WTC11 (cell line): ENCODE measurements around the gene TCF20. TPM values are rescaled to one million over a fixed set of nuclear protein-coding genes. Genes with fewer than 3 reads are reported as not detected.

Source experiments
- ATF2 ChIP-seq: sonication (generic); formaldehyde crosslinking; IDR thresholded peaks from 2 replicates; pipeline ENCODE4 v1.8.1; 2022; ENCODE audit warnings: low read depth, missing genetic modification reagents, borderline replicate concordance
- CBFB ChIP-seq: sonication (generic); formaldehyde crosslinking; IDR thresholded peaks from 2 replicates; pipeline ENCODE4 v1.8.1; 2022; ENCODE audit warnings: mild to moderate bottlenecking, low read depth, missing genetic modification reagents
- CREB1 ChIP-seq: sonication (generic); formaldehyde crosslinking; IDR thresholded peaks from 2 replicates; pipeline ENCODE4 v1.8.0; 2023; ENCODE audit warnings: mild to moderate bottlenecking, missing genetic modification reagents
- ELF4 ChIP-seq: sonication (generic); formaldehyde crosslinking; IDR thresholded peaks from 2 replicates; pipeline ENCODE4 v1.8.1; 2022; ENCODE audit warnings: low read depth, mild to moderate bottlenecking, moderate library complexity, missing genetic modification reagents
- EMX1 ChIP-seq: fragments of 250-450 bp; sonication (Bioruptor Pico); IDR thresholded peaks from 2 replicates; pipeline ENCODE4 v1.8.0; 2021; ENCODE audit warnings: mild to moderate bottlenecking
- FOXJ3 ChIP-seq: sonication (generic); formaldehyde crosslinking; IDR thresholded peaks from 2 replicates; pipeline ENCODE4 v1.9.0; 2021; ENCODE audit warnings: missing genetic modification reagents, mild to moderate bottlenecking, borderline replicate concordance
- FOXP1 ChIP-seq: sonication (generic); formaldehyde crosslinking; IDR thresholded peaks from 2 replicates; pipeline ENCODE4 v1.8.0; 2022; ENCODE audit warnings: missing genetic modification reagents, mild to moderate bottlenecking, moderate library complexity, borderline replicate concordance
- GABPB1 ChIP-seq: sonication (generic); formaldehyde crosslinking; IDR thresholded peaks from 2 replicates; pipeline ENCODE4 v1.8.1; 2023; ENCODE audit warnings: mild to moderate bottlenecking, missing genetic modification reagents
- MLX ChIP-seq: sonication (generic); formaldehyde crosslinking; IDR thresholded peaks from 2 replicates; pipeline ENCODE4 v1.8.1; 2023; ENCODE audit warnings: mild to moderate bottlenecking, missing genetic modification reagents, moderate library complexity
- NFATC4 ChIP-seq: fragments of 250-450 bp; sonication (Bioruptor Pico); IDR thresholded peaks from 2 replicates; pipeline ENCODE4 v1.9.0; 2021; ENCODE audit warnings: mild to moderate bottlenecking
- NFE2L1 ChIP-seq: sonication (generic); formaldehyde crosslinking; IDR thresholded peaks from 2 replicates; pipeline ENCODE4 v1.8.1; 2023; ENCODE audit warnings: missing genetic modification reagents
- RORB ChIP-seq: fragments of 250-450 bp; sonication (Bioruptor Pico); IDR thresholded peaks from 2 replicates; pipeline ENCODE4 v1.9.0; 2021; ENCODE audit warnings: mild to moderate bottlenecking
- SMAD4 ChIP-seq: sonication (generic); formaldehyde crosslinking; IDR thresholded peaks from 2 replicates; pipeline ENCODE4 v1.8.0; 2022; ENCODE audit warnings: mild to moderate bottlenecking, missing genetic modification reagents
- STAT6 ChIP-seq: sonication (generic); formaldehyde crosslinking; conservative IDR thresholded peaks from 2 replicates; pipeline ENCODE4 v1.8.1; 2023; ENCODE audit warnings: mild to moderate bottlenecking, low read depth, missing genetic modification reagents, moderate library complexity
- TCF7 ChIP-seq: sonication (generic); formaldehyde crosslinking; IDR thresholded peaks from 2 replicates; pipeline ENCODE4 v1.8.0; 2022; ENCODE audit warnings: mild to moderate bottlenecking, low read depth, missing genetic modification reagents, moderate library complexity
- TEAD1 ChIP-seq: sonication (generic); formaldehyde crosslinking; IDR thresholded peaks from 2 replicates; pipeline ENCODE4 v1.8.0; 2022; ENCODE audit warnings: mild to moderate bottlenecking, missing genetic modification reagents
- ZNF138 ChIP-seq: sonication (generic); formaldehyde crosslinking; conservative IDR thresholded peaks from 2 replicates; pipeline ENCODE4 v1.8.1; 2022; ENCODE audit warnings: mild to moderate bottlenecking, moderate library complexity, missing genetic modification reagents
- ZNF219 ChIP-seq: sonication (generic); formaldehyde crosslinking; IDR thresholded peaks from 2 replicates; pipeline ENCODE4 v1.8.0; 2023; ENCODE audit warnings: missing genetic modification reagents, mild to moderate bottlenecking, borderline replicate concordance
- ZNF317 ChIP-seq: sonication (generic); formaldehyde crosslinking; IDR thresholded peaks from 2 replicates; pipeline ENCODE4 v1.8.1; 2023; ENCODE audit warnings: low read depth, mild to moderate bottlenecking, moderate library complexity, missing genetic modification reagents, borderline replicate concordance
- ZNF396 ChIP-seq: fragments of 250-450 bp; sonication (Bioruptor Pico); IDR thresholded peaks from 2 replicates; pipeline ENCODE4 v1.8.0; 2021; ENCODE audit warnings: mild to moderate bottlenecking, moderate library complexity, borderline replicate concordance
- total RNA-seq: library from RNA; stranded (reverse); gene quantifications from 3 replicates; pipeline ENCODE4 v1.2.3, GENCODE V29; 2021
- TF ChIP-seq, protein P1 (sequence below): sonication (generic); formaldehyde crosslinking; IDR thresholded peaks from 2 replicates; pipeline ENCODE4 v1.8.1; 2023; ENCODE audit warnings: mild to moderate bottlenecking, missing genetic modification reagents, borderline replicate concordance
- TF ChIP-seq, protein P2 (sequence below): sonication (generic); formaldehyde crosslinking; IDR thresholded peaks from 2 replicates; pipeline ENCODE4 v1.8.0; 2022; ENCODE audit warnings: mild to moderate bottlenecking, missing genetic modification reagents
- TF ChIP-seq, protein P3 (sequence below): sonication (generic); formaldehyde crosslinking; IDR thresholded peaks from 2 replicates; pipeline ENCODE4 v1.8.1; 2023; ENCODE audit warnings: mild to moderate bottlenecking, missing genetic modification reagents, moderate library complexity
- TF ChIP-seq, protein P4 (sequence below): sonication (generic); formaldehyde crosslinking; IDR thresholded peaks from 2 replicates; pipeline ENCODE4 v1.8.0; 2023; ENCODE audit warnings: missing genetic modification reagents

Gene TCF20
- total RNA-seq, 1 experiment from 2014 or later = 77.0 TPM

DNA sequence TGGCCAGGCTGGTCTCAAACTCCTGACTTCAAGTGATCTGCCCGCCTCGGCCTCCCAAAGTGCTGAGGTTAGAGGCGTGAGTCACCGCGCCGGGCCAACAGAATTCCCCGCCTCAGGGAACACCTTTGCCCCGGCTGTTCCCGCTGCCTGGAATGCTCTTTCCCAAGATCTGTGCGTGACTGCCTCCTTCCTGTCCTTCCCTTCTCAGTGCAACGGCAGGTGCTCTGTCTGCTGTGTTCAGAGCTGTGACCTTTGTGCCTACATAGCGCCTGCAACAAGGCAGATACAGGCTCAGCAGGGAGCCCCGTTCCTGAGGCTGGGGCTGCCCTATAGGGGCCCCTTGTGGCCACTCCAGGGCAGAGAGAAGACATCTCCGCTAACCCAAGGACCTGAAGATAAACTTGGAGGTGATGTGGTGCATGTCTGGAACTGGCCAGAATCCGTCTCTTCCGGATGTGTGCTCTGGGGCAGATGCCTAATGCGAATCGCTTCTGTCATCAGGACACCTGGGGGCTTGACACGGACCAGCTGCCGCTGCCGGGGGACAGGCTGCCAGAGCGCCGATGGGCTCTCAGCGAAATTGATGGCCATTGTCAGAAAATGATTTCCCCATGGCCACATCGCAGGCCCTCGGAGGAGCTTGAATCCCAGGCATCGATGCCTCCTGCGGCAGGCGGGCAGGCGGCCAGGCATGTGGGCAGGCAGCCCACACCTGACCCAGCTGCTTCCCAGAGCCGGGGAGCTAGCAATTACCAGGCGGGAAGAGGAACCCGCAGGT lies 43.5 kb upstream of the TCF20 start (continued):
- TF ChIP-seq STAT6 (CRISPR knock-in tag) (no peak), FOXJ3 (CRISPR knock-in tag) (no peak), ZNF317 (CRISPR knock-in tag) (no peak), ZNF396 (CRISPR knock-in tag) (no peak), ELF4 (no peak), CBFB (CRISPR knock-in tag) (no peak), TEAD1 (peak; percentile 41; the same call in 1 of the 2 replicates), ATF2 (no peak), EMX1 (no peak), RORB (CRISPR knock-in tag) (no peak), TCF7 (CRISPR knock-in tag) (no peak), ZNF138 (CRISPR knock-in tag) (no peak), GABPB1 (CRISPR knock-in tag) (peak; percentile 53), SMAD4 (CRISPR knock-in tag) (no peak), MLX (CRISPR knock-in tag) (no peak), FOXP1 (CRISPR knock-in tag) (peak; percentile 65; the same call in 1 of the 2 replicates), NFE2L1 (CRISPR knock-in tag) (no peak), ZNF219 (no peak), NFATC4 (no peak), CREB1 (CRISPR knock-in tag) (0 out of 2 replicates have a peak, but pooled peaks have one; percentile 27)
- TF ChIP-seq, protein P1, sequence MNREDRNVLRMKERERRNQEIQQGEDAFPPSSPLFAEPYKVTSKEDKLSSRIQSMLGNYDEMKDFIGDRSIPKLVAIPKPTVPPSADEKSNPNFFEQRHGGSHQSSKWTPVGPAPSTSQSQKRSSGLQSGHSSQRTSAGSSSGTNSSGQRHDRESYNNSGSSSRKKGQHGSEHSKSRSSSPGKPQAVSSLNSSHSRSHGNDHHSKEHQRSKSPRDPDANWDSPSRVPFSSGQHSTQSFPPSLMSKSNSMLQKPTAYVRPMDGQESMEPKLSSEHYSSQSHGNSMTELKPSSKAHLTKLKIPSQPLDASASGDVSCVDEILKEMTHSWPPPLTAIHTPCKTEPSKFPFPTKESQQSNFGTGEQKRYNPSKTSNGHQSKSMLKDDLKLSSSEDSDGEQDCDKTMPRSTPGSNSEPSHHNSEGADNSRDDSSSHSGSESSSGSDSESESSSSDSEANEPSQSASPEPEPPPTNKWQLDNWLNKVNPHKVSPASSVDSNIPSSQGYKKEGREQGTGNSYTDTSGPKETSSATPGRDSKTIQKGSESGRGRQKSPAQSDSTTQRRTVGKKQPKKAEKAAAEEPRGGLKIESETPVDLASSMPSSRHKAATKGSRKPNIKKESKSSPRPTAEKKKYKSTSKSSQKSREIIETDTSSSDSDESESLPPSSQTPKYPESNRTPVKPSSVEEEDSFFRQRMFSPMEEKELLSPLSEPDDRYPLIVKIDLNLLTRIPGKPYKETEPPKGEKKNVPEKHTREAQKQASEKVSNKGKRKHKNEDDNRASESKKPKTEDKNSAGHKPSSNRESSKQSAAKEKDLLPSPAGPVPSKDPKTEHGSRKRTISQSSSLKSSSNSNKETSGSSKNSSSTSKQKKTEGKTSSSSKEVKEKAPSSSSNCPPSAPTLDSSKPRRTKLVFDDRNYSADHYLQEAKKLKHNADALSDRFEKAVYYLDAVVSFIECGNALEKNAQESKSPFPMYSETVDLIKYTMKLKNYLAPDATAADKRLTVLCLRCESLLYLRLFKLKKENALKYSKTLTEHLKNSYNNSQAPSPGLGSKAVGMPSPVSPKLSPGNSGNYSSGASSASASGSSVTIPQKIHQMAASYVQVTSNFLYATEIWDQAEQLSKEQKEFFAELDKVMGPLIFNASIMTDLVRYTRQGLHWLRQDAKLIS (CRISPR knock-in tag) = no peak
- TF ChIP-seq, protein P2, sequence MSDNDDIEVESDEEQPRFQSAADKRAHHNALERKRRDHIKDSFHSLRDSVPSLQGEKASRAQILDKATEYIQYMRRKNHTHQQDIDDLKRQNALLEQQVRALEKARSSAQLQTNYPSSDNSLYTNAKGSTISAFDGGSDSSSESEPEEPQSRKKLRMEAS = peak; percentile 53; the same call in 1 of the 2 replicates
- TF ChIP-seq, protein P3, sequence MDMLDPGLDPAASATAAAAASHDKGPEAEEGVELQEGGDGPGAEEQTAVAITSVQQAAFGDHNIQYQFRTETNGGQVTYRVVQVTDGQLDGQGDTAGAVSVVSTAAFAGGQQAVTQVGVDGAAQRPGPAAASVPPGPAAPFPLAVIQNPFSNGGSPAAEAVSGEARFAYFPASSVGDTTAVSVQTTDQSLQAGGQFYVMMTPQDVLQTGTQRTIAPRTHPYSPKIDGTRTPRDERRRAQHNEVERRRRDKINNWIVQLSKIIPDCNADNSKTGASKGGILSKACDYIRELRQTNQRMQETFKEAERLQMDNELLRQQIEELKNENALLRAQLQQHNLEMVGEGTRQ = no peak
- TF ChIP-seq, protein P4, sequence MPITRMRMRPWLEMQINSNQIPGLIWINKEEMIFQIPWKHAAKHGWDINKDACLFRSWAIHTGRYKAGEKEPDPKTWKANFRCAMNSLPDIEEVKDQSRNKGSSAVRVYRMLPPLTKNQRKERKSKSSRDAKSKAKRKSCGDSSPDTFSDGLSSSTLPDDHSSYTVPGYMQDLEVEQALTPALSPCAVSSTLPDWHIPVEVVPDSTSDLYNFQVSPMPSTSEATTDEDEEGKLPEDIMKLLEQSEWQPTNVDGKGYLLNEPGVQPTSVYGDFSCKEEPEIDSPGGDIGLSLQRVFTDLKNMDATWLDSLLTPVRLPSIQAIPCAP (CRISPR knock-in tag) = no peak
